GM19397 (cell line): ENCODE measurements around the gene B3GNT3.

Source experiments
- ATAC-seq: cut with Tn5 transposase; IDR thresholded peaks from one replicate; pipeline ENCODE4 v1.9.1; 2021; ENCODE audit warnings: mild to moderate bottlenecking, moderate library complexity; ENCODE audit not compliant: unreplicated experiment

Gene B3GNT3

GRCh38 chr19:17859533-17860330, 64.8 kb downstream of the B3GNT3 start, which contains the start of gene RPL18A:
Gene RPL18A (plus strand): TSS chr19:17859910. CDS start chr19:17859957, 47 bp downstream.
- ATAC-seq, result peak; percentile 89

GRCh38 chr19:17860331-17860992, 65.5 kb downstream of the B3GNT3 start:
- no peak for ATAC-seq

GRCh38 chr19:17860993-17861360, 66.0 kb downstream of the B3GNT3 start:
- ATAC-seq, result no peak

- ATAC-seq, result no peak
Measured at GRCh38 chr19:17861542-17862402, 66.8 kb downstream of the B3GNT3 start.

GRCh38 chr19:17862711-17863519, 68.0 kb downstream of the B3GNT3 start:
- no peak for ATAC-seq
